ENCODE data around the gene CPLANE2.
A peak's percentile ranks its signal among the peaks of the same experiment; 100 is the strongest.

CPLANE2 gene

DNA sequence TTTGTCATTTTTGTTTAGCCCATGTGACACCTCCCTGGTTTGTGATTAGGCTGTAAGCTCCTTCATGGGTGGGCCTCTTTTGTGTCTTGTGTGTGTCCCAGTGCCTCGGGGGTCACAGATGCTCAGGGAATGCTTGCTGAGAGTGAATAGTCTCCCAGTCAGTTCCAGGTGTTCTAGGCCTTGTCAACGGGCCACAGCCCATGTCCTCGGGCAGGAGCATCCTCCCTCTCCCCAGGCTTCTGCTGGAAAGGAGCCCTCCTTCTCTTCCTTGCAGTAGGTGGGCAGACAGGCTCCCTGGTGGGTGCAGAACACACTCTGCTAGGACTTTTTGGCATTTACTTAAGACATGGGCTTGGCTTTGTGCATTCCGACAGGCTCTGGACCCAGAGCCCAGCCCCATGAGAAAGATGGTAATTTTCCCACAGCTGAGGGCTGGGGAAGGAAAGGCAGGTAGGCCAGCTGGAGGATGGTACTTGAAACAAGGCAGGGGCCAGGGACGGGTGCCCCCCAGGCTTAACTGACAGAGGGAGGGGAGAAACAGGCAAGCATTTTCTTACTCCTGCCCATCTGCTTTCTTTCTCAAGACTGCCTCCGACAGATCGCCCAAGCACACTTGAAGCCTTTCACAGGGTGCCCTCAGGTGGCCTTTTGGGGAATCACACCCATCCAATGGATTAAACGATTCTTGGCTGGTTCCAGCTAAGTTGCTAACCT lies 7.1 kb upstream of the CPLANE2 start:
- Mint-ChIP-seq H3K27ac (no peak overlapping the region), H3K27me3 (no peaks in the 10 kb centered on the region), H3K4me1 (ENCODE audit: low read depth) (peaks cover 13% of the 10 kb centered on the region), H3K9me3 (ENCODE audit: low read depth) (no peaks in the 10 kb centered on the region), H3K36me3 (no peaks in the 10 kb centered on the region), H3K4me3 (no peak overlapping the region)

DNA sequence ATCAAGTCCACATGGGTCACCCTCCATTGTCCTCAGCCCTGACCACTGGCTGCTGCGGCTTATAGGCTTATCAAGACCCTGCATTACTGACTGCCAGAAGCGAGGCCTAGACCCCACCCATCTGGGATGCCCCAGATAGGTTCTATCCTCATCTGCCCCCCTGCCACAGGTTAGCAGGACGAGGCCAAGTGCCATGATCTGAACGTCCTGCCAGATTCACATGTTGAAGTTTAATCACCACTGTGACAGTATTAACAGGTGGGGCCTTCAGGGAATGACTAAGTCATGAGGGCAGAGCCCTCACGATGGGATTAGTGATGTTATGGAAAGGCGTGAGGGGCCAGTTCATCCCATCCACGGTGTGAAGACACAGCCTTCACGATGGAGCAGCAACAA lies 6.2 kb upstream of the CPLANE2 start:
- no peak overlapping the region for H3K4me3 Mint-ChIP-seq
- no peaks in the 10 kb centered on the region for H3K36me3 Mint-ChIP-seq
- H3K4me1 Mint-ChIP-seq (ENCODE audit: low read depth) = peaks cover 5% of the 10 kb centered on the region
- H3K27ac Mint-ChIP-seq = no peak overlapping the region
- H3K27me3 Mint-ChIP-seq = no peaks in the 10 kb centered on the region
- no peaks in the 10 kb centered on the region for H3K9me3 Mint-ChIP-seq (ENCODE audit: low read depth)

DNA sequence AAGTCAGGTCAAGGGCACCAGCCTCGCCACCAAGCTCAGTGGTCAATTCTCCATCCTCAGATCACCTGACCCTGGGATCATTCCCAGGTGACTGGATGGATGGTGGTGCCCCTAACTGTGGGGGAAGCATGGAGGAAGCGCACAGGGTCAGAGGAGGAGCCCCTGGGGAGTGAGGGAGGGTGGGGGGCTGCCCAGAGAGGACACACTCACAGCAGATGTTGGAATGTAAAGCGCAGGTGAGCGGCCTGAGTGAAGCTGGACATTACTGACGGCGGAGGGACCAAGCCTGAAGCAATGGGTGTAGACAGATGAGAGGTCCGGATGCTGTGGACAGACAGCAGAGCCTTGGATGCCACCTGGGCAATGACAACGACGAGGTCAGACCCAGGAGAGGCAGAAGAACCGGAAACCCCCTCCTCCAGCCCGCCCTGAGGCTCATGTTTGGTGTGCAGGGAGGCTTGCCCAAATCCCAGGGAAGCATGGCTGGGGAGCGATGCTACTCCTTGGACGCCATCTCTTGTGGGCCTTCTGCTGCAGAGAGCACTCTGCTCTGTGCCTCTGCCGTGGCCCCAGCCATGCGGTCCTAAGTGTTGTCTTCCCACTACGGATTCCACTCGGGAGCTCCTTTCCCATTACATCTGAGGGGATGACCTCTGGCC lies 5.7 kb upstream of the CPLANE2 start:
- Mint-ChIP-seq H3K4me3 (no peak overlapping the region), H3K4me1 (ENCODE audit: low read depth) (peaks cover 8% of the 10 kb centered on the region), H3K36me3 (no peaks in the 10 kb centered on the region), H3K27ac (no peak overlapping the region), H3K9me3 (ENCODE audit: low read depth) (no peaks in the 10 kb centered on the region), H3K27me3 (no peaks in the 10 kb centered on the region)

- Mint-ChIP-seq H3K27ac (no peak overlapping the region), H3K9me3 (ENCODE audit: low read depth) (no peaks in the 10 kb centered on the region), H3K4me3 (no peak overlapping the region), H3K27me3 (no peaks in the 10 kb centered on the region), H3K4me1 (ENCODE audit: low read depth) (peaks cover 14% of the 10 kb centered on the region), H3K36me3 (no peaks in the 10 kb centered on the region)
Observed at GRCh38 chr1:16241221-16241708, 4.3 kb upstream of the CPLANE2 start.

- no peak overlapping the region for H3K27ac Mint-ChIP-seq
Observed at GRCh38 chr1:16239972-16240491, 3.0 kb upstream of the CPLANE2 start.

DNA sequence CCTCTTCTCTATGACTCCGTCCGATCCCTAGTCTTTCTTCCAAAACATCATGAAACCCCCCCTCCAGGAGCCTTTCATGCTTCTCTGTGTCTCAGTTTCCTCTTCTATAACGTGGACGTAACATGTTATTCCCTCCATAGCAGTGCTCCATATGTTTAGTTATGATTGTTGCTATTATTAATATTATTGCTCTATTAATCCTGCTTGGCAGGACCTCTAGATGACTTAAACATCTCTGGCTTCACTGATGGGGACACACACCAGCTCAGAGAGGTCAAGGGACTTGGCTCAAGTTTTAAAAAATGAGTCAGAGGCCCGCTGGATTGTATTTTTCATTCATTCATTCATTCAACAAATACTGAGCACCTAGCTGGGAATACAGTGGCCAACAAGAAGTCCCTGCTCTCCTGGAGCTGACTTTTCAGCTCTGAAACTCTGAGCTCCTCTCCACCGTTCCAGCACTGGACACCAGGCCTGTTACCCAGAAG lies 404 bp upstream of the CPLANE2 start:
- no peaks in the 10 kb centered on the region for H3K9me3 Mint-ChIP-seq (ENCODE audit: low read depth)
- H3K4me3 Mint-ChIP-seq = peak overlapping the region; percentile 90
- H3K27ac Mint-ChIP-seq = peak overlapping the region; percentile 89
- peaks cover 20% of the 10 kb centered on the region for H3K4me1 Mint-ChIP-seq (ENCODE audit: low read depth)
- H3K27me3 Mint-ChIP-seq = no peaks in the 10 kb centered on the region
- H3K36me3 Mint-ChIP-seq = no peaks in the 10 kb centered on the region

More at GRCh38 chr1:16239972-16240491, 3.0 kb upstream of the CPLANE2 start:
- Mint-ChIP-seq H3K27me3 (no peaks in the 10 kb centered on the region), H3K9me3 (ENCODE audit: low read depth) (no peaks in the 10 kb centered on the region), H3K4me3 (no peak overlapping the region), H3K36me3 (no peaks in the 10 kb centered on the region), H3K4me1 (ENCODE audit: low read depth) (peaks cover 21% of the 10 kb centered on the region)

- Mint-ChIP-seq H3K27me3 (no peaks in the 10 kb centered on the region), H3K27ac (peak overlapping the region; percentile 67), H3K9me3 (ENCODE audit: low read depth) (no peaks in the 10 kb centered on the region), H3K4me1 (ENCODE audit: low read depth) (peaks cover 20% of the 10 kb centered on the region), H3K36me3 (no peaks in the 10 kb centered on the region), H3K4me3 (peak overlapping the region; percentile 90)
Observed at GRCh38 chr1:16235944-16236510, 956 bp downstream of the CPLANE2 start.

DNA sequence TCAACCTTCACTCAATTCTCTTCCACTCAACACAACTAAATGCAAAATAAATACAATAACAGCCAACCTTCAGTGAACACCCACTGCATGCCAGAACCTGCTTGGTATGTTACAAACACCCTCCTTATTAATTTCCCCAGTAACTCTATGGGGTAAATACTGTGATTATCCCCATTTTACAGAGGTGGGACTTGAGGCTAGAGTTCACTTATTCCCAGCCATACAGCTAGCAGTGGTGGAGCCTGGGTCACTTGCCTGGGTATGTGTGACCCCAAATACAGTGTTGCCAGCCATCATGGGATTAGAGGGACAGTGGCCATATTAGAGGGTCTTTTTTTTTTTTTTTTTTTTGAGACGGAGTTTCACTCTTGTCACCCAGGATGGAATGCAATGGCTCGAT lies 1.6 kb downstream of the CPLANE2 start:
- no peaks in the 10 kb centered on the region for H3K27me3 Mint-ChIP-seq
- H3K27ac Mint-ChIP-seq = peak overlapping the region; percentile 6
- no peaks in the 10 kb centered on the region for H3K36me3 Mint-ChIP-seq
- H3K9me3 Mint-ChIP-seq (ENCODE audit: low read depth) = no peaks in the 10 kb centered on the region
- H3K4me3 Mint-ChIP-seq = peak overlapping the region; percentile 61
- peaks cover 20% of the 10 kb centered on the region for H3K4me1 Mint-ChIP-seq (ENCODE audit: low read depth)

DNA sequence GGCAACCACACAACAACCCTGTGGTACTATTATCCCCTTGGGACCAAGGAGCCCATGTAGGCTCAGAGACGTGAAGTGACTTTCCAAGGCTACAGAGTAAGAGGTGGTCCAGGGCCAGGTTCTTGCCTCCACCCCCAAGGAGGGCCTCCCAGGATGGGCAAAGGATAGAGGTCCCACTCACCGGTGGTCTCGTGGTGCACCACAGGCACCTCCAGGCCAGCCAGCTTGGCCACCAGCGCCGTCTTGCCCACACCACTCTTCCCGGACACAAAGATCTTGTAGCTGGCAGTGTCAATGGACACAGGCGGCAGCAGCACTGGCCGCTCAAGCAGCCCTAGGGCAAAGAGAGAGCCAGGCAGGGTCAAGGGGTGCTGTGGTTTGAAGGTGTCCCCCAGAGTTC lies 3.6 kb downstream of the CPLANE2 start:
- no peak overlapping the region for H3K27ac Mint-ChIP-seq
- H3K9me3 Mint-ChIP-seq (ENCODE audit: low read depth) = no peaks in the 10 kb centered on the region
- H3K36me3 Mint-ChIP-seq = no peaks in the 10 kb centered on the region
- no peak overlapping the region for H3K4me3 Mint-ChIP-seq
- peaks cover 19% of the 10 kb centered on the region for H3K4me1 Mint-ChIP-seq (ENCODE audit: low read depth)
- H3K27me3 Mint-ChIP-seq = peaks cover 3% of the 10 kb centered on the region

- H3K4me1 Mint-ChIP-seq (ENCODE audit: low read depth) = peaks cover 17% of the 10 kb centered on the region
- H3K27ac Mint-ChIP-seq = no peak overlapping the region
- H3K9me3 Mint-ChIP-seq (ENCODE audit: low read depth) = no peaks in the 10 kb centered on the region
- no peaks in the 10 kb centered on the region for H3K36me3 Mint-ChIP-seq
- H3K27me3 Mint-ChIP-seq = peaks cover 6% of the 10 kb centered on the region
- H3K4me3 Mint-ChIP-seq = no peak overlapping the region
Observed at GRCh38 chr1:16232316-16232710, 4.7 kb downstream of the CPLANE2 start.

GRCh38 chr1:16231331-16232315 lies 5.4 kb downstream of the CPLANE2 start:
- Mint-ChIP-seq H3K27me3 (peaks cover 6% of the 10 kb centered on the region), H3K27ac (no peak overlapping the region), H3K4me1 (ENCODE audit: low read depth) (peaks cover 14% of the 10 kb centered on the region), H3K9me3 (ENCODE audit: low read depth) (no peaks in the 10 kb centered on the region), H3K4me3 (no peak overlapping the region), H3K36me3 (no peaks in the 10 kb centered on the region)

- H3K9me3 Mint-ChIP-seq (ENCODE audit: low read depth) = no peaks in the 10 kb centered on the region
- H3K4me3 Mint-ChIP-seq = no peak overlapping the region
- peaks cover 4% of the 10 kb centered on the region for H3K36me3 Mint-ChIP-seq
- peaks cover 11% of the 10 kb centered on the region for H3K4me1 Mint-ChIP-seq (ENCODE audit: low read depth)
- H3K27ac Mint-ChIP-seq = no peak overlapping the region
- peaks cover 12% of the 10 kb centered on the region for H3K27me3 Mint-ChIP-seq
Observed at GRCh38 chr1:16230744-16231143, 6.2 kb downstream of the CPLANE2 start.

DNA sequence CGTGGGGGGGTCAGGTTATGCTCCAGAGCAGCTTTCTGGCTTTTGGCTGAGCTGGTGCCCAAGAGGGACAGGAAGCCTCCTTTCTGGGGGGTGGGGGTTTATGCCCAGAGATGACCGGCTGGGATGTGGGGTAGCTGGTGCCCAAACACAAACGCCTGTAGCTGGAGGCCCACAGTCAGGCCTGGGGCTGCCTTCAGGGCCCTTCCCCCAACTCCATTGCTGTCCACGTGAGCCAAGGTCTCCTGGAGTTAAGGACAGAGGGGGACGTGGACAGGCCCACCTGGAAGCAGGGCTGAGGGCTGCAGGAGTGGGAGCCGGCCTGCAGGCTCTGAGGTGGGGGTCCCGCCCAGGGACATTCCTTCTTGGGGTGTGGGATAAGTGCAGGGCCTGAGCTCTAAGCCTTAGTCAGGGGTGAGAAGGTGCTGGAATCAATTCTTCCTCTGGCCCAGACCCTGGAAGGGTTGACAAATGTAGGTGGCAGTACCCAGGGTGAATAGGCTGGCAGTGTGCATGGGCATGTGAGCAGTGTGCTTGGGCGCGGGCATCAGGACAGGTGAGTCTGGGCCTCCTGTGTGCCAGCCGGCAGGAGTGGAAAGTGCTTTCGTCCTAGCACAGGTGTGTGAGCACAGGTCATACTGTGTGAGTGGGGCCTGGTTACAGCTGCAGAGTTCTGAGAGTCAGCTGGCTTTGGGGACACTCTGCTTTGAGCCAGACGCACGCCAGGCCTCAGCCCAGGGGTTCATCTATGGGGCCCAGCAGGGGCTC lies 6.8 kb downstream of the CPLANE2 start:
- H3K27ac Mint-ChIP-seq = no peak overlapping the region
- H3K4me3 Mint-ChIP-seq = no peak overlapping the region
- peaks cover 8% of the 10 kb centered on the region for H3K4me1 Mint-ChIP-seq (ENCODE audit: low read depth)
- H3K27me3 Mint-ChIP-seq = peaks cover 12% of the 10 kb centered on the region
- H3K36me3 Mint-ChIP-seq = peaks cover 4% of the 10 kb centered on the region
- H3K9me3 Mint-ChIP-seq (ENCODE audit: low read depth) = no peaks in the 10 kb centered on the region
